Ishikawa (cell line): ENCODE data around the gene ENPP1.

ENCODE experiments used
- CEBPB ChIP-seq: IDR thresholded peaks from 2 replicates; pipeline ENCODE4 v1.6.1; 2012
- EP300 ChIP-seq: IDR thresholded peaks from 2 replicates; pipeline ENCODE4 v1.6.1; 2012; ENCODE audit warnings: borderline replicate concordance
- MAX ChIP-seq: IDR thresholded peaks from 2 replicates; pipeline ENCODE4 v1.6.1; 2012
- TCF12 ChIP-seq: IDR thresholded peaks from 2 replicates; pipeline ENCODE4 v1.6.1; 2012; ENCODE audit warnings: low read depth

- TF ChIP-seq CEBPB, result no peak
- no peak for TF ChIP-seq TCF12
- no peak for TF ChIP-seq MAX
- TF ChIP-seq EP300, result no peak
Observed at GRCh38 chr6:131839388-131839787, 31.6 kb downstream of the ENPP1 start.
